GM11168 (cell line): ENCODE data around the gene FBF1.

Experiments
- in situ Hi-C: fragments of 300-500 bp; cut with MboI; formaldehyde crosslinking; loops from one replicate; pipeline ENCODE4 v1.12.0; 2022; ENCODE audit warnings: low sequenced_read_pairs; ENCODE audit not compliant: unreplicated experiment

FBF1 gene

GRCh38 chr17:75959051-75959838 is 18.4 kb upstream of the FBF1 start:
- in situ Hi-C loops: no loop called here

DNA sequence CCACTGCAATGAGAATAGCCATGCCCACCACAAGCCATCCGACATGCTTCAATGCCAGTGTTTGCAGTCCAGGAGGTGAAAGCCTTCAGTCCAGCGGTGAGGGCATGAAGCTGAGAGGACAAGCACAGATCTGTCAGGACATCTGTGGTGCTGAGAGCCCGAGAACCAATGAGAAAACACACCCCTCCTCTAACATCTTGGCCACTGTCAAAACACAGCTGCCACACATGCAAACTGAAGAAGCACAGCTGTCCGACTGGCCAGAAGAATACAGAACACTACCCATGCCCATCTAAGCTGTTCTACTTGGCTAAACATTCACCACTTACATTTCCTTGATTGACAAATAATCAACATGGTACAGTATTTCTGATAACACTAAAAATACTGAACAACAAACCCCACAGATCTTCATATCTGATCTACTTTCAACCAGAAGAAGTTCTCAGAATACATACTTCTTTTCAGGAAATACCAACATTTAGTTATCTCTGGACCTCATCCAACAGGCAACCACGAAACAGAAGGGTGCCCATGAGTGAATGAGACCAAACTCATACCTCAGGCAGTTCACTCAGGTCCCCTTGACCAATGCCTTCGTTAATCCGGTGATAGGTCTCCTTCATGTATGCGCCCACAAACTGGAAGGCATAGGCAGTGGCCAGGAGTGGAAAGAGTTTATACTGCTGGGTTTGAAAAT is 10.2 kb upstream of the FBF1 start:
- in situ Hi-C loops: no loop called here

DNA sequence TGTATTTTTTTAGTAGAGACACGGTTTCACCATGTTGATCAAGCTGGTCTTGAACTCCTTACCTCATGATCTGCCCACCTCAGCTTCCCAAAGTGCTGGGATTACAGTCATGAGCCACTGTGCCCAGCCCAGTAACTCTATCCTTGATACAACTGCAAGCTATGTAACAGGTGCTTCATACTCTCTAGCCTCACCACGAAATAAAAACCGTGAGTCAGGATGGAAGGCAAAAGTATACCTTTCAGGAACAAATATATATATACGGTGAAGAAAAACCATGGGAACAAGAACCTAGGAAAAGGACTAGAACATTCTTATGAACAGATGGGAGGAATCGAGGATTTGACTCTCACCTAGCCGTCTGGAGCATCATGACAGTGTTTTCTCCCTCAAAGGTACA is 9.6 kb upstream of the FBF1 start:
- in situ Hi-C loops: no loop called here

- in situ Hi-C loops: no loop called here
Observed at GRCh38 chr17:75945211-75945610, 4.4 kb upstream of the FBF1 start.

- in situ Hi-C loops: no loop called here
Observed at GRCh38 chr17:75943491-75943890, 2.6 kb upstream of the FBF1 start.

GRCh38 chr17:75942473-75942872 is 1.6 kb upstream of the FBF1 start:
- in situ Hi-C loops: no loop called here

DNA sequence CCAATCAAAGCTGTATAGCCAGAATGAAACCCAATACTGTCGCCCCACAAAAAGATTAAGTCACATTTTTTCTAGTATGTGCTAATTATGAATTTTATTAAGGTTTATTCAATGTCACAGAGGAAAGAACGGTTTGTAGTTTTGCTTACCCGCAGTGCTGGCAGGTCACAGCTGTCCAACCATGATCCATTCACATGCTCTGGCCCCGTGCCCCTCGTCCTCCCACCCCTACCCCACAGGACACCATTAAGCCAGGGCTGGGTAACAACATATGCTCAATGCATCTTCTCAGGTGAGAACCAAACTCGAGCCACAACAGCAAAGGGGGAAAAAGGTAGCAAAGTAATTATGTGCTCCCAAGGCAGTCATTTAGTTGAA is 589 bp upstream of the FBF1 start:
- in situ Hi-C loops: no loop called here

- in situ Hi-C loops: no loop called here
Observed at GRCh38 chr17:75937652-75938051, 3.2 kb downstream of the FBF1 start.

- in situ Hi-C loops: no loop called here
Observed at GRCh38 chr17:75933808-75934207, 7.0 kb downstream of the FBF1 start.

GRCh38 chr17:75932852-75933251 is 8.0 kb downstream of the FBF1 start:
- in situ Hi-C loops: no loop called here

DNA sequence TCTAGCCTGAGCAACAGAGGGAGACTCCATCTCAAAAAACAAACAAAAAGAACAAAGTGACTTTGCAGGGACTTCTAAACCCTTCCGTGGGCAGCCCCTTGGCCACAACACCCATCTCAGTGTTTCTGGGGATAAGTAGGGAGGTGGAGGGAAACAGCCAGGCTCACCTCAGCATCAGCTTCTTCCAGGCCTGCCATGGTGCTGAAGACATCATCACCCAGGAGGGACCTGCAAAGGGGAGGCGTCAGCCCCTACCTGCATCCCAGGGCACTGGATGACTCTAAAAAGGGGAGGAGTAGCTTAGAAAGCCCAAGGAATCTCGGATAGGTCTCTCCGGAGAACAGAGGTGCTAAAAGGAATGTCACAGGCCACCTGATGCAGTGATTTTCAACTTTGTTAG is 9.8 kb downstream of the FBF1 start:
- in situ Hi-C loops: no loop called here

GRCh38 chr17:75927286-75927922 is 13.4 kb downstream of the FBF1 start:
- in situ Hi-C loops: no loop called here

DNA sequence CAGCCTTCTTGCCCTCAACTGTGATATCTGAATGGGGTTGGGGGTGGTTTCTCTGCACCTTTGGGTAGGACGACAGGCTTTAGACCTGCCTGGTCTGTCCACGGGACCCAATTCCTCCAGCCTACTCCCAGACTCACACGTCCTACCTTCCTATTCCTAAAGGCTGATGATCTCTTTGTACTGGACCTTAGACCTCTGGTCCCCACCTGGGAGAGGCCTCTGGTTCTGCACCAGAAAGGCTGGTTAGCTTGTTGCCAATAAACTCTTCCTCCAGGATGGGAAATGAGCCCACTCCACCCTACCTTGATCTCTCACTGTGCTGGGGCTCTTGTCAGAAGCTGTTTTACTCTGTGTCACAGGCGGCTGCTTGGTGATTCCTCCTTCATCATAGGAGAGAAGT is 14.4 kb downstream of the FBF1 start:
- in situ Hi-C loops: no loop called here

DNA sequence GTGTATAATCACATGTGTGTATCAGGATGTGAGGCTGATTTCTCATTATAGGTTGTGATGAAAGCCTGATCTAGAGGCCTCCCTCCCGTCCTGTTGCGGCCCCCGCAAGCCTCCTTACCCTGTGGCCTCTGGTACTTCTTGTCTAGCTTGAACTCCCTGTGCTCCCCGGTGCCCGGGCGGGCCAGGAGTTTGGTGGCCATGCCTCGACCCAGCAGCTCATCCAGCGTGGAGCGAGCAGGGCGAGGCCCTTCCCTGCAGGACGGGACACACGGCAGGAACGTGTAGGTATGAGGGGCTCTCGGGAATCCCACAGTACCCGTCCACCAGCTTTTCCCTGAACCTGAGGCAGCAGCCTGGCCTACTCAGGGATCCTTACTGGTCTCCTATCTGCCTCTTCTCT is 14.9 kb downstream of the FBF1 start:
- in situ Hi-C loops: no loop called here

GRCh38 chr17:75925103-75925502 is 15.7 kb downstream of the FBF1 start:
- in situ Hi-C loops: no loop called here

GRCh38 chr17:75922963-75923874 is 17.6 kb downstream of the FBF1 start:
- in situ Hi-C loops: loop anchor here (25.0 kb wide), 1 partner anchor 389 kb away; the partner anchor contains the start of gene QRICH2

DNA sequence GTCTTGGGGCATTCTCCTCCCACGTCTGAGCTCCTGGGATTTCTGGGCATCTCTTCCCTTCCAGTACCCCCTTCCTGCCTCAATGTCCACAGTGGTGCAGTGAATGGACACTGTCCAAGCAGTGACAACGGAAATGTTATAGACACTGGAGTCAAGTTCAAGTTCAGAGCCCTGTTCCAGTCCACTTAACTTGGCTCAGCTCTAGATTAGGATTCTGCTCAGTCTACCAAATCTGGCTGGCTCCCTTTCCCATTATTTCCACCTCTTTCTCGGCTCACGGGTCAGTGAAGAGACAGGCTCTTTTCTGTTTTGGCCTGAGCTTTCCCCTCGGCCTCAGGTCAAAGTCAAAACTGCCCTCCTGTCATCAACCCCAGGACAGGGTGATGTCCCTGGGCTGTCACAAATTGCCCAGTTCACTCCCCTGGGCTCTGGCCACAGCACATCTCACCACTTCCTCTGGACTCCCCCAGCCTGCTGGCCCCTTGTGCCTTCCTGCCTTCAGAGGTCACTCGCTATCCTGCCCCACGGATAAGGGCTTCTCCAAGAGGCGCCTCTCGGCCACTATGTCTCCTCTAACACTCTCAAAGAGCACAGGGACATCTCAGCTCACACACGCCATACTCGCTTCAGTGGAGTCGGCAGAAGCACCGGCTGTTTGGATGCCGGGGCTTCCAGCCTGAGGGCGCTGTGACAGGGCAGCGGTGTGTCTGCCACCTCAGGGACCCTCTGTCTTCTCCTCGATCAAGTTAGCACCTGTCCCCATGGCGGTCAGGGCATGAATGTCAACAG is 18.5 kb downstream of the FBF1 start:
- in situ Hi-C loops: loop anchor here (25.0 kb wide), 1 partner anchor 390 kb away; the partner anchor contains the start of gene QRICH2

- in situ Hi-C loops: loop anchor here (25.0 kb wide), 1 partner anchor 391 kb away; the partner anchor contains the start of gene QRICH2
Observed at GRCh38 chr17:75921596-75921995, 19.2 kb downstream of the FBF1 start.

DNA sequence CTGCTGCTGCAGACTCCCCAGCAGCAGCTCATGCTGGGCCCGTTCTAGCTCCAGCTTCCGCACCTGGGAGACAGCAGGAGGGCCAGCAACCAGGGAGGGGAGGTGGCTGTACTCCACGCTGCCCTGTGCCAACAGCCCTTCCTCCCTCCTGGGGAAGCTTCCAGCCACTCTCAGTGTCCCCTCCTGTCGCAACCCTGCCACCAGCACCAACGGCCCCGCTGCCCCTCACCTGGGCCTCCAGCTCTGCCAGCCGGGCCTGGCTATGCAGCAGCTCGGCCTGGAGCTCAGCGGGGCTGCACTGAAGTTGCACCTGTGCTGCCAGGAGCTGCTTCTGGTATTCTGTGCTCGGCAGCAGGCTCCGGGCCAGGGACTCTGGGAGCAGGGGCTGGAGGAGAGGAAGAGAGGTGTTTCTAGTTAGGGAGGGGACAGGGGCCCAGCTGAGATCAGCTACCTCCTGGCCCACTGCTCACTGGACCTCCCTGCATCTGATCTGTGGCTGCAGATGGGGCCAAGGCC is 20.7 kb downstream of the FBF1 start:
- in situ Hi-C loops: loop anchor here (25.0 kb wide), 1 partner anchor 392 kb away; the partner anchor contains the start of gene QRICH2
